ENCODE data around the gene EPS8. TPM values are rescaled to one million over a fixed set of nuclear protein-coding genes. Genes with fewer than 3 reads are reported as not detected.

EPS8 gene
- total RNA-seq, 1 experiment from 2014 or later: 232 TPM

DNA sequence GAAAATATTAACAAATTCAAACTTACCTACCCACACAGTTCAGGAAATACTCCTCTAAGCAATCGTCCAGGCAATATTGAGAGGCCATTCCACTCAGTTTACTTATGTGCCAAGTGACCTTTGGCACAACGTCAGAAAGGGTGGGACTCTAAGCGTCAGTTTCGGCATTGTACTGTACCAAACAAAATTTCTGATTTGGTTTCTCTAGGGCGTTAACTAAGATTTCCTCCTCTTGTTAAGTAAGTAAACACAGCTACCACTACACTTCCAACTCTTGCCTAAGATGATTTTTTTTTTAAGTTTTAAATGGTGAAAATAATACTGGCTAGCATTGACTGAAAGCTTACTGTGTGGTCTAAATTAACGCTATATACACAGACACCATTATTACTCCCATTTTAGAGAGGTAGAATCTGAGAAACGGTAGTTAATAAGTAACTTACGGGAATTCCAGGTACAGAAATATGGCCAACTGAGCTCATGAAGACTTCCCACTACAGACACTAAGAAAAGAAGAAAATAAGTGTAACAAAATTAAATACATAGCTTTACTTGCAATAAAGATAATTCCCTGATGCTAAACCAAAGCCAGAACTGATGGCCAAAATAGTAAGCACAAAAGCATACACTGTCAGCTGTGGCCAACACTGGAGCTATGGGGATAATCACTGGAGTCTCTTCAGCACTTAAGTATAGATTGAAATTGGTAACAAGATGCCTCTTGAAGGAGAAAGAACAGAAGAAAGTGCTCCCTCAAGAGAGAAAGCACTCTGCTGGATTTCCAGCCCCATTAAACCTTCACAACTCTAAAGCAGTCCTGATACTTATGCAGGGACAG is 76.1 kb downstream of the EPS8 start:
- Histone ChIP-seq H3K27ac (no peak overlapping the region), H3K4me3 (no peak overlapping the region), H3K4me1 (replicated peaks; ENCODE audit: insufficient read depth) (peaks cover 5% of the 10 kb centered on the region; the same call in 1 of the 2 replicates), H2AFZ (no peak overlapping the region), H3K36me3 (ENCODE audit: low read depth) (peaks cover 4% of the 10 kb centered on the region), H3K4me2 (no peak overlapping the region), H3F3A (ENCODE audit: insufficient read depth, low read depth) (no peaks in the 10 kb centered on the region; the same call in 1 of the 2 replicates), H4K20me1 (ENCODE audit: insufficient read depth) (no peaks in the 10 kb centered on the region), H3K9me2 (ENCODE audit: insufficient read depth) (no peaks in the 10 kb centered on the region), H3K9me3 (ENCODE audit: insufficient read depth, low read depth) (no peaks in the 10 kb centered on the region; the same call in 1 of the 2 replicates), H3K79me2 (ENCODE audit: low read depth) (peaks cover 80% of the 10 kb centered on the region), H3K27me3 (ENCODE audit: insufficient read depth, low read depth) (no peaks in the 10 kb centered on the region)
- DNase-seq: no peak
- POLR2A ChIA-PET (ENCODE audit: unreplicated experiment): interaction anchor here (0.6 kb wide), 1 partner anchor 83 kb away, joined by 6 read pairs; no protein-coding TSS in a partner anchor
- TF ChIP-seq EZH2 (IDR thresholded peaks at IDR 0.05; ENCODE audit: low read depth): no peak
- TF ChIP-seq, protein P1, sequence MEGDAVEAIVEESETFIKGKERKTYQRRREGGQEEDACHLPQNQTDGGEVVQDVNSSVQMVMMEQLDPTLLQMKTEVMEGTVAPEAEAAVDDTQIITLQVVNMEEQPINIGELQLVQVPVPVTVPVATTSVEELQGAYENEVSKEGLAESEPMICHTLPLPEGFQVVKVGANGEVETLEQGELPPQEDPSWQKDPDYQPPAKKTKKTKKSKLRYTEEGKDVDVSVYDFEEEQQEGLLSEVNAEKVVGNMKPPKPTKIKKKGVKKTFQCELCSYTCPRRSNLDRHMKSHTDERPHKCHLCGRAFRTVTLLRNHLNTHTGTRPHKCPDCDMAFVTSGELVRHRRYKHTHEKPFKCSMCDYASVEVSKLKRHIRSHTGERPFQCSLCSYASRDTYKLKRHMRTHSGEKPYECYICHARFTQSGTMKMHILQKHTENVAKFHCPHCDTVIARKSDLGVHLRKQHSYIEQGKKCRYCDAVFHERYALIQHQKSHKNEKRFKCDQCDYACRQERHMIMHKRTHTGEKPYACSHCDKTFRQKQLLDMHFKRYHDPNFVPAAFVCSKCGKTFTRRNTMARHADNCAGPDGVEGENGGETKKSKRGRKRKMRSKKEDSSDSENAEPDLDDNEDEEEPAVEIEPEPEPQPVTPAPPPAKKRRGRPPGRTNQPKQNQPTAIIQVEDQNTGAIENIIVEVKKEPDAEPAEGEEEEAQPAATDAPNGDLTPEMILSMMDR (conservative IDR thresholded peaks at IDR 0.05): no peak
- intact Hi-C loops (cut with micrococcal nuclease; ENCODE audit: unreplicated experiment): no loop called here
- no TSS peak for BruUV-seq (replicated peaks)
- CTCF ChIA-PET: interaction anchor here (0.6 kb wide), 1 partner anchor 938 kb away, joined by 3 read pairs; no protein-coding TSS in a partner anchor

- H3K4me2 ChIP-seq: no peak overlapping the region
- no peaks in the 10 kb centered on the region; the same call in 1 of the 2 replicates for H3F3A ChIP-seq (ENCODE audit: insufficient read depth, low read depth)
- H3K9me3 ChIP-seq (ENCODE audit: insufficient read depth, low read depth): no peaks in the 10 kb centered on the region; the same call in 1 of the 2 replicates
- peaks cover 72% of the 10 kb centered on the region for H3K79me2 ChIP-seq (ENCODE audit: low read depth)
- intact Hi-C loops (cut with micrococcal nuclease; ENCODE audit: unreplicated experiment): no loop called here
- H3K4me3 ChIP-seq: no peak overlapping the region
- no peak overlapping the region for H3K27ac ChIP-seq
- TF ChIP-seq, protein P1 (conservative IDR thresholded peaks at IDR 0.05): no peak
- TF ChIP-seq EZH2 (IDR thresholded peaks at IDR 0.05; ENCODE audit: low read depth): no peak
- ChIA-PET CTCF (interaction anchor here (0.6 kb wide), 1 partner anchor 937 kb away, joined by 3 read pairs; no protein-coding TSS in a partner anchor), POLR2A (ENCODE audit: unreplicated experiment) (no interaction called here)
- no TSS peak for BruUV-seq (replicated peaks)
- no peaks in the 10 kb centered on the region for H3K4me1 ChIP-seq (replicated peaks; ENCODE audit: insufficient read depth)
- no peaks in the 10 kb centered on the region for H3K9me2 ChIP-seq (ENCODE audit: insufficient read depth)
- H3K36me3 ChIP-seq (ENCODE audit: low read depth): peaks cover 4% of the 10 kb centered on the region
- no peaks in the 10 kb centered on the region for H3K27me3 ChIP-seq (ENCODE audit: insufficient read depth, low read depth)
- DNase-seq: no peak
- no peak overlapping the region for H2AFZ ChIP-seq
- H4K20me1 ChIP-seq (ENCODE audit: insufficient read depth): no peaks in the 10 kb centered on the region
Measured at GRCh38 chr12:15712160-15712559, 77.0 kb downstream of the EPS8 start.

GRCh38 chr12:15710860-15711510 is 78.2 kb downstream of the EPS8 start:
- Histone ChIP-seq H2AFZ (no peak overlapping the region), H3K4me1 (replicated peaks; ENCODE audit: insufficient read depth) (no peaks in the 10 kb centered on the region), H3K27me3 (ENCODE audit: insufficient read depth, low read depth) (no peaks in the 10 kb centered on the region), H3K27ac (no peak overlapping the region), H3F3A (ENCODE audit: insufficient read depth, low read depth) (no peaks in the 10 kb centered on the region; the same call in 1 of the 2 replicates), H4K20me1 (ENCODE audit: insufficient read depth) (no peaks in the 10 kb centered on the region), H3K36me3 (ENCODE audit: low read depth) (peaks cover 4% of the 10 kb centered on the region), H3K79me2 (ENCODE audit: low read depth) (peaks cover 65% of the 10 kb centered on the region), H3K4me2 (no peak overlapping the region), H3K9me3 (ENCODE audit: insufficient read depth, low read depth) (no peaks in the 10 kb centered on the region; the same call in 1 of the 2 replicates), H3K4me3 (no peak overlapping the region), H3K9me2 (ENCODE audit: insufficient read depth) (no peaks in the 10 kb centered on the region)
- intact Hi-C loops (cut with micrococcal nuclease; ENCODE audit: unreplicated experiment): no loop called here
- POLR2A ChIA-PET (ENCODE audit: unreplicated experiment): interaction anchor here (0.5 kb wide), 1 partner anchor 64 kb away, joined by 4 read pairs; no protein-coding TSS in a partner anchor
- TSS peak; percentile 3 for BruUV-seq (replicated peaks)
- CTCF ChIA-PET: interaction anchor here (0.6 kb wide), 1 partner anchor 123 kb away, joined by 3 read pairs; no protein-coding TSS in a partner anchor
- TF ChIP-seq, protein P1 (conservative IDR thresholded peaks at IDR 0.05): no peak
- TF ChIP-seq EZH2 (IDR thresholded peaks at IDR 0.05; ENCODE audit: low read depth): no peak
- DNase-seq: no peak

Data from PC-9 (cell line).